Frontal cortex (tissue), 4 donors: ENCODE measurements around the gene HES2. TPM values are rescaled to one million over a fixed set of nuclear protein-coding genes. Genes with fewer than 3 reads are reported as not detected.
A peak's percentile ranks its signal among the peaks of the same experiment; 100 is the strongest.
"Not testable (repeated sequence)": the region's sequence is repeated elsewhere in the genome, so short reads cannot be mapped to it uniquely, and the experiment has no call there.

ENCODE experiments used
- DNase-seq, 2 donors: peaks; one replicate each; pipeline ENCODE4 v3.0.0; 2012; ENCODE audit warnings: low spot score in 2 of 2
- FAIRE-seq: peaks from 2 replicates; lab custom pipeline; 2012; peaks lifted over from hg19 to GRCh38; lab: Jason Lieb, UNC
- total RNA-seq: library from RNA; depleted of rRNA; stranded (reverse); fragments of >200 nt; gene quantifications from one replicate; pipeline ENCODE4 v1.2.3, GENCODE V29; 2014
- donor health status: control.
- donor health status: control.
- donor health status: control.

Gene HES2
- total RNA-seq, 1 donor from 2014 or later: not detected

- not testable (repeated sequence) for FAIRE-seq, DNase-seq
These were observed 36.2 kb upstream of the HES2 start for GRCh38 chr1:6455752-6456520.

- FAIRE-seq (no peak), DNase-seq (no peak)
These were observed 35.4 kb upstream of the HES2 start for GRCh38 chr1:6454856-6455751.

DNA sequence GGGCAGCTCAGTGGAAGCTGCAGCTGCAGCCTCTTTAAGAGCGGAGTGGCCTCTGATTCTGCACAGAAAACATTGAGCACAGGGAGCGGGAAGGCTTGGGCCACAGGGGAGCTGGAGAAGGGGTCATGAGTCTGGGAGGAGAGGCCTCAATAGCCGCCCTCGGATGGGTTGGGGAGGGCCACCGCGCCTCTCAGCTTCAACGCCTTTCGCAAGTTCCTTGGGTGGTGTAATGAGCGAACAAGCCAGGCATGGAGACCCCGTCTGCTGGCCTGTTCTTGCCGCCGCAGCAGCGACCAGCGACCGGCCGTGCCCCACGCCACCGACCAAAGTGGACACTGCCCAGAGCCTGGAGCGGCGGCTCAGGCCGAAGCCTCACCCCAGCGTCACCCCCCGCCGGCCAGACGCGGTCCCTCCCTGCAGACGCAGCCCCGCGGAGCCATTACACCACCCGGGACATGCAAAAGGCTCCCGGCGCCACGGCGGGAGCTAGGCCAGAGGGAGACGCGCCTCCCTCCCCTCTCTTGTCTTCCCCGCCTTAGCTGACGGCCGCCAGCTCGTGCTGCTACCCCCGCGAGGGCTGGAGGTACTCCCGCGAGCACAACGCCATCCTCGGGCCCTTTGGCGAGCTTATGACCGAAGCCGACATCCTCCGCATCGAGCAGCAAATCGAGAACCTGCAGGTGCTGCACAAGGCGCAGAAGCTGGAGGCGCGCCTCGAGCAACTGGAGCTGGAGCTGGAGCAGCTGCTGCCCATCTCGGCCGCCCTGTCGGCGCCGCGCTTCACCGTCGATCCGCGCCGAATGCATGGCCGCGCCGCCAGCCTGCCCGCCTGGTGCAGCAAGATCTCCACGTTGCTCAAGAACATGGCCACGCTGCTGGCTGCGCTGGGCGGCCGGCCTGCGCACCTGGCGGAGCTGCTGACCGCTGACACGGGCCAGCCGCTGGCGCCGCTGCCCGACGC, 34.5 kb upstream of the HES2 start:
- DNase-seq, FAIRE-seq: not testable (repeated sequence)

GRCh38 chr1:6450943-6451373, 31.2 kb upstream of the HES2 start:
- no peak for DNase-seq
- no peak for FAIRE-seq

DNA sequence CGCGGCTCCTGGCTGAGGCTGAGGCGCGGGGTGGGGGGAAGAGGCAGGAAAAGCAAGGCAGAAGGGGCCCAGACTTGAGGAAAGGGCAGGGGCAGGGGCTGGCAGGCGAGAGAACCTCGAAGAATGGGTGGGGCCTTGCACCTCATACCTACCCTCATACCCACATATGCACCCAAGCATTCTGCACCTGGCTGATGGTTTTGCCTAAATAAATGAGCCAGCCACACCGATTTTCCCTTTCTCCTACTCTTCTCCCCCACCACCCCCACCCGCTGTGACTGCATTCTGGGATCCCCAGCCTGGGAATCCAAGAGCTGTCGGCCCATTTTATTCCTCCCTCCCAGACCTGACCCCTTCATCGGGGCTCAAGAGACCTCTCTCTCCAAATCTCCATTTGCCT, 30.8 kb upstream of the HES2 start:
- not testable (repeated sequence) for FAIRE-seq

DNA sequence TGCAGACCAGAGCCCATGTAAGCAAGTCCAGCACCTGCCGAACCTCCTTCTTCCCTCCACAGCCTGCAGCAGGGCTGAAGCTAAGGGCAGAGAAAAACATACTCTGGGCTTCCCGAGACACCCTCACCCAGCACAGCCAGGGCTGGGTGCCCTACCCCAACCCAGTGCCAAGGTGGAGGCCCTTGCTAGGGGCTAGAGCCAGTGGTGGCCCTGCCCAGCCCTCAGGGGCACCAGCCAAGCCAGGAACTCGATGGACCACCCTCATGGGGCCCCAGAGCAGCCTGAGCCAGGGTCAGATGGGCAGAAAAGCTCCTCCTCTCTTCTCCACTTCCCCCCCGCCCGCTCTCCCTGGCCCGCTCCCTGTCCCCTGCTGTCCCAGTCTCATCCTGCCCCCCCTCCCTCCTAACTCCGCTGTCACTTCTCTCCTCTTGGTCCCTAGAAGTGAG, 30.3 kb upstream of the HES2 start:
- FAIRE-seq (no peak), DNase-seq (no peak)

More for the DNA sequence above, 30.8 kb upstream of the HES2 start:
- DNase-seq: not testable (repeated sequence)

DNA sequence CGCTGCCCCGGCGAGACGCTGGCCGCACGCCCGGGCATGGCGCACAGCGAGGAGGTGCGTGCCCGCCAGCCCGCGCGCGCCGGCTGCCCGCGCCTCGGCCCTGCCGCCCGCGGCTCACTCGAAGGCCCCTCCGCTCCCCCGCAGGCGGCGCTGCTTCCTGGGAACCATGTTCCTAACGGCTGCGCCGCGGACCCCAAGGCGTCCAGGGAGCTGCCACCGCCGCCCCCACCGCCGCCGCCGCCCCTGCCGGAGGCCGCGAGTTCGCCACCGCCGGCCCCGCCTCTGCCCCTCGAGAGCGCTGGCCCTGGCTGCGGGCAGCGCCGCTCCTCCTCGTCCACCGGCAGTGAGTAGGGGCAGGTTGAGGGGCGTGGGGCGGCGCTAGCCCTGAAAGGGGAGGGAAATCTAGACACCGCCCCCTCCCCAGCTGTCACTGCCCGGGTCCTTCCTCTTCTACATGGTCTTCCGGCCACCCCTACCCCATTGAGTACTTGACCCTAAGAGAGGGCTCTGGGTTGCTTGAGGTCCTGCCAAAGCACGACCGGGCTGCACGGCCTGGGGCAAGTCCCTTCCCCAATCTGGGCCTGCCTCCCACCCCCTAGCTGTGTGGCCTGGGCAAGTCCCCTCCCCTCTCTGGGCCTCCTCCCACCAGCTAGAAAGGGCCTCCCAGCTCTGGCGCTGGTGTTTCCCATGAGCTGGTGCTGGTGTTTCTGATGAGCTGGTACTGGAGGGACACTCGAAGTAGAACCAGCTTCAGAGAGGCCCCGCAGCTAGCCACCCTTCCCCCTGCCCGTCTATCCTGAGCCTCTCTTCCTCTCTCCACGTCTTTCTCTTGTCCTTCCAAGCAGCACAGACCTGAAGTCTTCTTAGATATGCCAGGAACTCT, 29.3 kb upstream of the HES2 start:
- peak in 1 of 2 donors; percentile 58 for DNase-seq
- FAIRE-seq: no peak

GRCh38 chr1:6447818-6448748, 28.4 kb upstream of the HES2 start:
- DNase-seq: no peak
- FAIRE-seq: no peak

- no peak for FAIRE-seq
- no peak for DNase-seq
These were observed 27.5 kb upstream of the HES2 start for GRCh38 chr1:6447016-6447817.

DNA sequence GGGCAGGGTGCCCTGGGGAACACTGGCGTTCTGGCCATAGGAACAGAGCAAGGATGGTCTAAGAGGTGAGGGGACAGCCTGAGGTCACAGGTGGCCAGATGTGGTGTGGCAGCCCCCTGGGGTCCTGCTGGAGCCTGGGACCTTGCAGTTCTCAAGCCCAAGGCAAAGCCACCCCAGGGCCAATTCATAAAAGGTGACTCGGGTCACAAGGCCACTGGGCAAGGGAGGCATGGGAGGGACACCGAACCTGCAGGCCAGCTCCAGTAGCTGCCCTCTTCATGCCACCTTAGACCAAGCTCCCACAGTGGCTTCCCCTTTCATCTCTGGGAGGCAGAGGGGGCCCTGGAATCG, 26.9 kb upstream of the HES2 start:
- no peak for FAIRE-seq
- no peak for DNase-seq

DNA sequence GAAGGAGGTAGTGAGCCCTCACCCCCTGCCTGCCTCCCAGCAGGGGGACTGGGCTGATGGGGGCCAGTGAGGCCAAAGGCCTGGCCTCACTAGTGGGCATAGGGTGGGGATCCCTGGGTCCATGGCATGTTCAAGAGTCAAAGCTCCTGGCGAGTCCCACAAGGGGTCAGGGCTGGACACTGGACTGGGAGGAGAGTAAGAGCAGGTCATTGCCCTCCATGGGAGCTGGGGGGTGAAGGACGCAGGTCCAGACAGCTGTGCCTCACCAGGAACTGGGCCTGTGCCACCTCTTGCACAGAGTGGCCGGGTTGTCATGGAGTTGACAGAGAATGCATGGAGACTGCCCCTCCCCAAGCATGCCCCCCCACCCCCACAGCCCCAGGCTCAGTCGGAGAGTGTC, 26.2 kb upstream of the HES2 start:
- not testable (repeated sequence) for FAIRE-seq, DNase-seq

- no peak for DNase-seq
- FAIRE-seq: no peak
These were observed 25.5 kb upstream of the HES2 start for GRCh38 chr1:6445062-6445763.

- FAIRE-seq (no peak), DNase-seq (no peak)
These were observed 24.7 kb upstream of the HES2 start for GRCh38 chr1:6444377-6444776.

DNA sequence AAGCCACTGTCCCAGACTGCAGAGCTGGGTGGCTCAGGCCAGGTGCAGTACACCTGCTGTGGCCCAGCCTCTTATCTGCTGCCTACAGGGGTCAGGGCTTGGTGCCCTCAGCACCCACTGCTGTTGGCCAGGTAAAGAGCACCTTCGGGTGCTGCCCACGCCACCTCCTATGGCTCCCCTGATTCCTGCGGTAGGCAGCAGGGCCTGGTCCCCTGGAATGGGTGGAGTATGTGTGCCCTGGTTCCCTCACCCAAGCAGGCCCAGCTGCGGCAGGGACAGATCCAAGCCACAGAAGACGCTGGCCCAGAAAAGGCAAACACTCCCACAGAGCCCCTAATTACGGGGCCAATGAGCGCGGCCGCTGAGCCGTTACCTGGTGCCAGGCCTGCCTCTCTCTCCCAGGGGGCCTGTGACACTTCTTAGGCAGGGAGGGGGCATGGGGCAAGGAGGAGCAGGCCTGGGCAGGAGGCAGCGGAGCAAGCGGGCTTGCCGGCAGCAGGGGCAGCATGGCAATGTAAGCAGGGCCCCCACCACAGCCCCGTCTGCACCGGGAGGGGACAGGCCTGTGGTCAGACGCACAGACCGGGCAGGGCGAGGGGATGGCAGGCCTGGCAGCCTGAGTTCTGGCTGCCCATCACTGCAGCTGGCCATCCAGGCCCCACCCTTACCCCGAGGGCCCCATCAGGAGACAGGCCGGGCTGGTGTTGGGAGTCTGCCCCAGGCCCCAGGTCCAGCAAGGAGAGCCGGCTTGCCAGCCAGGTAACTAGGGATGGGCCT, 23.8 kb upstream of the HES2 start:
- FAIRE-seq (no peak), DNase-seq (no peak)

- DNase-seq (no peak), FAIRE-seq (no peak)
These were observed 21.9 kb upstream of the HES2 start for GRCh38 chr1:6441586-6441985.
